Fibroblast of pulmonary artery (primary cell): ENCODE results near the gene GLT8D2.

ENCODE experiments used
- DNase-seq: peaks from one replicate; pipeline ENCODE4 v3.0.0-alpha.2; 2010; ENCODE audit warnings: low read depth
- H3K4me3 ChIP-seq: replicated peaks from 2 replicates; pipeline ENCODE4 v1.5.1; 2011; ENCODE audit warnings: low read depth, mild to moderate bottlenecking, control low read depth, low read length, moderate library complexity
- CTCF ChIP-seq: IDR thresholded peaks from 2 replicates; pipeline ENCODE4 v1.5.1; 2011; ENCODE audit warnings: mild to moderate bottlenecking, control low read depth, low read length, inconsistent platforms; ENCODE audit errors: missing control alignments

The GLT8D2 gene

GRCh38 chr12:103965590-103966504, 84.1 kb downstream of the GLT8D2 start, which contains the start of gene TDG:
TDG (plus strand) TSS chr12:103965872; CDS start chr12:103966038, 166 bp downstream.
- TF ChIP-seq CTCF = no peak
- H3K4me3 ChIP-seq = peak within 1 kb of the TSS; percentile 99
- peak; percentile 99 for DNase-seq

DNA sequence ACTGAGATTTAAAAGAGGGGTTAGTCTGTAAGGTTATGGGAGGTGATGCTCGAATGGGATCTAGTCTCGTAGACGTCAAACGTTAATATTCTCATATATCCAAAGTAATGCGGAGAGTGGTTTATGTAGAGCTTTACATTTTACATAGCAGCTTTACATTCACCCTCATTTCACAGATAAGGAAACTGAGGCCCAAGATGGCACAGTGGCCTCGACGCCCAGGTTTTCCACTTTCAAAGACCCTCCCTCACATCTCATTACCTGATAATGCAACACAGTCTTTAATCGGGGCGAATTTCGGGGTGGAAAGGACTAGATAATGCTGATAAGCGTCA, 84.8 kb downstream of the GLT8D2 start:
- no peak for TF ChIP-seq CTCF
- no peak for DNase-seq
- H3K4me3 ChIP-seq = peak overlapping the region; percentile 99

- no peak for DNase-seq
- no peak for TF ChIP-seq CTCF
- peak overlapping the region; percentile 99 for H3K4me3 ChIP-seq
Observed at GRCh38 chr12:103964805-103965204, 85.2 kb downstream of the GLT8D2 start.

DNA sequence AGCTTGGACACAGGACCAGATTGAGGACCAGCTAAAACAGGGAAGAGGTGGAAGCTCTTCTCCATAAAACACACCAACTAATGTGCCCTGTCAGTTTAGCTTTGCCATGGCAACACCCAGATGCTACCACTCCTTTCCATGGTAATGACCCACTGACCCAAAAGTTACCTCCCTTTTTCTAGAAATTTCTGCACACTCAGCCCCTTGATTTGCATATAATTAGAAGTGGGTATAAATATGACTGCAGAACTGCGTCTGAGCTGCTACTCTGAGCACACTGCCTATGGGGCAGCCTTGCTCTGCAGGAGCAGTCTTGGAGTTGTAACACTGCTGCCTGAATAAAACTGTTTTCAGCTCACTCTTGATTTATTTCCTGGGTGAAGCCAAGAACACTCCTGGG, 87.5 kb downstream of the GLT8D2 start:
- no peak for DNase-seq
- H3K4me3 ChIP-seq = no peak overlapping the region
- TF ChIP-seq CTCF = no peak

- no peak for TF ChIP-seq CTCF
- DNase-seq = no peak
- no peak overlapping the region for H3K4me3 ChIP-seq
Observed at GRCh38 chr12:103960616-103961227, 89.3 kb downstream of the GLT8D2 start.

- H3K4me3 ChIP-seq = no peak overlapping the region
- DNase-seq = no peak
- TF ChIP-seq CTCF = no peak
Observed at GRCh38 chr12:103958621-103959020, 91.4 kb downstream of the GLT8D2 start.

GRCh38 chr12:103957865-103958388, 92.1 kb downstream of the GLT8D2 start:
- no peak for DNase-seq
- no peak for TF ChIP-seq CTCF
- no peak overlapping the region for H3K4me3 ChIP-seq
